HG03442 (cell line): ENCODE data around the gene PCDH10.

ENCODE experiments used
- ATAC-seq: cut with Tn5 transposase; IDR thresholded peaks from one replicate; pipeline ENCODE4 v1.9.1; 2021; ENCODE audit warnings: mild to moderate bottlenecking, moderate library complexity; ENCODE audit not compliant: unreplicated experiment

PCDH10 gene

DNA sequence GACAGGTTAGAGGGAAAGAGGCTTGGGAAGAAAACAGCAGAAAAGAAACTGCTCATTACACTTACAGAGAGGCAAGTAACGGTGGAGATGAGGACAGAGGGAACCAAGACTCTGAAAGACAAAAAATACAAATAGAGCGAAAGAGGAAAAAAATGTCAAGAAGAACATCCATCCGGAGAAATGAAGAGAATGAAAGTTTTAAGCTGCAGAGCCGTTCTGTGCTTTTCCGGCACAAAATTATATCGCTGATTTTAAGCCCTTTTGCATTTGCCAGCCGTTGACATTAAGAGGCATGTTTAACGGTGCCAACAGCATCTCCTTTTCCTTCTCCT, 236 bp downstream of the PCDH10 start:
- ATAC-seq = no peak

DNA sequence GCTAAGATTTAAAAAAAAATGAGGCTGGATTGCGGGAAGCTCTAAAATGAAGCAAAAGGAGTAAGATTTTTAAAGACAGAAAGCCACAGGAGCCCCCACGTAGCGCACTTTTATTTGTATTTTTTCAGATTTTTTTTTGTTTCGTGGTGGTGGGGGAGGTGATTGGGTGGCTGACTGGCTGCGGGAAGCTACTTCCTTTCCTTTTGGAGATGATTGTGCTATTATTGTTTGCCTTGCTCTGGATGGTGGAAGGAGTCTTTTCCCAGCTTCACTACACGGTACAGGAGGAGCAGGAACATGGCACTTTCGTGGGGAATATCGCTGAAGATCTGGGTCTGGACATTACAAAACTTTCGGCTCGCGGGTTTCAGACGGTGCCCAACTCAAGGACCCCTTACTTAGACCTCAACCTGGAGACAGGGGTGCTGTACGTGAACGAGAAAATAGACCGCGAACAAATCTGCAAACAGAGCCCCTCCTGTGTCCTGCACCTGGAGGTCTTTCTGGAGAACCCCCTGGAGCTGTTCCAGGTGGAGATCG, 908 bp downstream of the PCDH10 start:
- no peak for ATAC-seq

DNA sequence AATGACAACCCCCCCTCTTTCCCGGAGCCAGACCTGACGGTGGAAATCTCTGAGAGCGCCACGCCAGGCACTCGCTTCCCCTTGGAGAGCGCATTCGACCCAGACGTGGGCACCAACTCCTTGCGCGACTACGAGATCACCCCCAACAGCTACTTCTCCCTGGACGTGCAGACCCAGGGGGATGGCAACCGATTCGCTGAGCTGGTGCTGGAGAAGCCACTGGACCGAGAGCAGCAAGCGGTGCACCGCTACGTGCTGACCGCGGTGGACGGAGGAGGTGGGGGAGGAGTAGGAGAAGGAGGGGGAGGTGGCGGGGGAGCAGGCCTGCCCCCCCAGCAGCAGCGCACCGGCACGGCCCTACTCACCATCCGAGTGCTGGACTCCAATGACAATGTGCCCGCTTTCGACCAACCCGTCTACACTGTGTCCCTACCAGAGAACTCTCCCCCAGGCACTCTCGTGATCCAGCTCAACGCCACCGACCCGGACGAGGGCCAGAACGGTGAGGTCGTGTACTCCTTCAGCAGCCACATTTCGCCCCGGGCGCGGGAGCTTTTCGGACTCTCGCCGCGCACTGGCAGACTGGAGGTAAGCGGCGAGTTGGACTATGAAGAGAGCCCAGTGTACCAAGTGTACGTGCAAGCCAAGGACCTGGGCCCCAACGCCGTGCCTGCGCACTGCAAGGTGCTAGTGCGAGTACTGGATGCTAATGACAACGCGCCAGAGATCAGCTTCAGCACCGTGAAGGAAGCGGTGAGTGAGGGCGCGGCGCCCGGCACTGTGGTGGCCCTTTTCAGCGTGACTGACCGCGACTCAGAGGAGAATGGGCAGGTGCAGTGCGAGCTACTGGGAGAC, 1.6 kb downstream of the PCDH10 start:
- ATAC-seq = no peak

DNA sequence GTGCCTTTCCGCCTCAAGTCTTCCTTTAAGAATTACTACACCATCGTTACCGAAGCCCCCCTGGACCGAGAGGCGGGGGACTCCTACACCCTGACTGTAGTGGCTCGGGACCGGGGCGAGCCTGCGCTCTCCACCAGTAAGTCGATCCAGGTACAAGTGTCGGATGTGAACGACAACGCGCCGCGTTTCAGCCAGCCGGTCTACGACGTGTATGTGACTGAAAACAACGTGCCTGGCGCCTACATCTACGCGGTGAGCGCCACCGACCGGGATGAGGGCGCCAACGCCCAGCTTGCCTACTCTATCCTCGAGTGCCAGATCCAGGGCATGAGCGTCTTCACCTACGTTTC, 2.2 kb downstream of the PCDH10 start:
- ATAC-seq = no peak

DNA sequence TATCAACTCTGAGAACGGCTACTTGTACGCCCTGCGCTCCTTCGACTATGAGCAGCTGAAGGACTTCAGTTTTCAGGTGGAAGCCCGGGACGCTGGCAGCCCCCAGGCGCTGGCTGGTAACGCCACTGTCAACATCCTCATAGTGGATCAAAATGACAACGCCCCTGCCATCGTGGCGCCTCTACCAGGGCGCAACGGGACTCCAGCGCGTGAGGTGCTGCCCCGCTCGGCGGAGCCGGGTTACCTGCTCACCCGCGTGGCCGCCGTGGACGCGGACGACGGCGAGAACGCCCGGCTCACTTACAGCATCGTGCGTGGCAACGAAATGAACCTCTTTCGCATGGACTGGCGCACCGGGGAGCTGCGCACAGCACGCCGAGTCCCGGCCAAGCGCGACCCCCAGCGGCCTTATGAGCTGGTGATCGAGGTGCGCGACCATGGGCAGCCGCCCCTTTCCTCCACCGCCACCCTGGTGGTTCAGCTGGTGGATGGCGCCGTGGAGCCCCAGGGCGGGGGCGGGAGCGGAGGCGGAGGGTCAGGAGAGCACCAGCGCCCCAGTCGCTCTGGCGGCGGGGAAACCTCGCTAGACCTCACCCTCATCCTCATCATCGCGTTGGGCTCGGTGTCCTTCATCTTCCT, 2.7 kb downstream of the PCDH10 start:
- no peak for ATAC-seq

DNA sequence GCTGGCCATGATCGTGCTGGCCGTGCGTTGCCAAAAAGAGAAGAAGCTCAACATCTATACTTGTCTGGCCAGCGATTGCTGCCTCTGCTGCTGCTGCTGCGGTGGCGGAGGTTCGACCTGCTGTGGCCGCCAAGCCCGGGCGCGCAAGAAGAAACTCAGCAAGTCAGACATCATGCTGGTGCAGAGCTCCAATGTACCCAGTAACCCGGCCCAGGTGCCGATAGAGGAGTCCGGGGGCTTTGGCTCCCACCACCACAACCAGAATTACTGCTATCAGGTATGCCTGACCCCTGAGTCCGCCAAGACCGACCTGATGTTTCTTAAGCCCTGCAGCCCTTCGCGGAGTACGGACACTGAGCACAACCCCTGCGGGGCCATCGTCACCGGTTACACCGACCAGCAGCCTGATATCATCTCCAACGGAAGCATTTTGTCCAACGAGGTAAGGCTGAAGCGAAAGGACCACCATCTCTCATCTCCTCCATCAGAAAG, 3.3 kb downstream of the PCDH10 start:
- ATAC-seq = no peak

DNA sequence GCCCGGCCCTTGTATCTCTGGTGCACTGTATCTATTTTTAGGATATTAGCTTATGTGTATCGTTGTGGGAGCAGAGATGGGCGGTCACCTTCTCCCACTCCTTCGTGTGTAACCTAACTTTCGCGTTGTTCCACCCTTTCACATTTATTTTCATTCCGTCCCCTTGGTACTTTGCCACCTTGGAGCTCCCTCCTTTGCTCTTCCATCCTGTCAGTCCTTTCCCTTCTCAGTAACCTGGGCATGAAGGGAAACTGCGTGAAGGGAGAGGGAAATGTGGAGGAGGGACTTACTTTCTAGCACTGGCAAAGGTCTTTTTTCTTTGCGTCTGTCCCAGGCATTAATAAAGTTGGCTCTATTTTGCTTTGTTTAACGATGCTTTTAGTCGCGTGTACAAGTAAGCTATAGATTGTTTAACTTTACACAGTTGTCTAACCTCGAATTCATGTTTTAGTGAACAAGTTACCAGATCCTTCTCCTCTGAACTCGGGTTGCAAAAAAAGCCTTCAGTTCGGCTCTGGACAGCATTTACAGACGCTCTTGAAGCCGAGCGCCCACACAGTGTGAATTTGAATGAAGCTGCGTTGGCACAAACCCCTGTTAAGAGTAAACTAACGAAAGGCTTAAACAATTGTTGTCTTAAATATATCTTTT, 3.9 kb downstream of the PCDH10 start:
- no peak for ATAC-seq

DNA sequence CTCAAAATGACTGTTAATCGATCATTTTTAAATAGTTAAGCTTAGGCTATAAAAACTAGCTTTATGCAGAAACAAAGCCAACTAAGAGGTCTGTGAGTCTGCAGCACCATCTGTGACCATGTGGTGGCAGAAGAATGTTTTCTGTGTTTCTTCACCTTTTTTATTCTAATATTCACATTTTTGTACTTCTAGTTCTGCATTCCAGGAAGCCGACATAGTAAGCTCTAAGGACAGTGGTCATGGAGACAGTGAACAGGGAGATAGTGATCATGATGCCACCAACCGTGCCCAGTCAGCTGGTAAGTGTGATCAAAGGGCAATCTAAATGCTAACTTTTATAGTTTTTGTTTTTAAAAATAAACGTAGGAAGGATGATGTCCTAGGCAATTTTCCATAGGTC, 5.6 kb downstream of the PCDH10 start:
- ATAC-seq = no peak

DNA sequence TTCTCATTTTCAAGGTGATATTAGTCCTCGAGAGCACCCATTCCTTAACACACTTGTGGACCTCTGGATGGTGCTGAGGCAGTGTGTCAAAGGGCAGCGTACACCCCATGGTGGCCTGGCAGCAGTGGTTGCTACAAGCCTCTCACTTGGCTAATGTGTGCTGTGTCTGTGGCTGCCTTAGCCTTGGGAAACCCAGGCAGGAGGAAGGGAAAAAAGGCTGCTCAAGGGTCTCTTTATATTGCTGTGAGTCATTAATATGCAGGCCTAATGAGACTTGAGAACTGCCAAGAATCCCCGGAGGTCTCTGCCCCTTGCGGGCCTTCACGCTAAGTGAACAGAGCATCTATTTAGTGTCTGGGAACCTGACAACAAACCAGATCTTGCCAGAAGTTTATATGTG, 7.0 kb downstream of the PCDH10 start:
- ATAC-seq = no peak

DNA sequence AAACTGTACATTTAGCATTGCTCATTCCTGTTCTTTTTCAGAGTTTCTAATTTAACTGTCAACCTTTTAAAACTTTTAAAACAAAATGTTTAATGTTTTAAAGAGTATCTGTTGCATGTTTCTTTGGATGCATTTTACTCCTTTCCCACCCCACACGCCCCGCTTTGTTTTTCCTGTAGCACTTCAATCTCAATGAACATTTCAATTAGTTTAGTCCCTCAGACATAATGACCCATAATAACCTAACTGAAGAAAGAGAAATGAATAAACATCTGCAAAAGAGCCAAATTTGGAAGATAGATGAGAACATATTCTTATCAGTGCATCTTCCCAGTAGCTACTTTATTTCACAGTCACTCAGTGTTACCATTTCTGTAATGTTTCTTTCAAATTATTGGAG, 7.5 kb downstream of the PCDH10 start:
- no peak for ATAC-seq

DNA sequence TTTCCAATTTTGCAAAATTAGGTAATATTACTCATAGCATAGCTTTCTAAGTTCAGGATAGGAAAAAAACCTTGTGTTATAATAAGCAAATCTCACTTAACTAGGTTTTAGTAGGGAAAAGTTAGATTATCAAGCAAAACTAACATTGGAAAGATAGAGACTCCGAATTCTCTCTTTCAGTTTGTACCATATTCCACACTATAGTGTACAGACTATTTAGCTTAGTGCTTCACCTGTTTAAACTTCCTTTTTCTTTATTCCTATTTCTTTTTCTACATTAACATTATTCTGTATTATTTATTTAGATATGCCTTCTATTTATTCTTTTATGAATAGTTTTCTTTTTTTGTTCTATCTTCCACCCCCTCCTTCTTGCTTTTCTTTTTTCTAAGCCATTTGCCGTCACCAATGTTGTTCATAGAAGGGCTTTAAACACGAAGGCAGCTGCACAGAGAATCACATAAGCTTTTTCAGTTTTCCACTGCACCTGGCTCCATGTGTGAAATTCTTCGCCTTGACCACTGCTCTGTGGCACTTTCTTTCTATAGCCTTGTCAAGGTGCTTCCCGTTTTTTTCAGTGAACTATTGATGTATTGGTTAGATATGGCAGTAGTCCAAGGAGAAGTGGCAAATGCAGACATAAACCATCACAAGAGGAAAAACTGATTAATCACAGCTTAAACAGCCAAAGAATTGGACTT, 8.5 kb downstream of the PCDH10 start:
- no peak for ATAC-seq

DNA sequence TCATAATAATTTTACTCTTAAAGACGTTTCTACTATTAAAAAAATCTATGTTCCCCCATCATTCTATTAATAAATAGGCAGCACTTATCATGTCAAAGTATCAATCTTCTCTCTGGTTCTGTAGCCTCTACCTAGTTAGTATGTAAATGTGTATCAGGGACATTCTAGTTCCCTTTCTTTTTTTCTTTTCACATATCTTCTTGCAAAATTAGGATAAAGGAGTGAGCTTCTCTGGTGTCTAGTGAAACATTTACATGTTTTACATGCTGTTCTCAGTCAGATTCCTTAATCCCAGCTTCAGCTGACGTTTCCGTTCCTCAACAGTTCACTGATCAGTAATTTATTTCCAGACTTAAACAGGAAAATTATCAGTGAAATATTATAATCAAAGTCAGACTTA, 11.8 kb downstream of the PCDH10 start:
- ATAC-seq = no peak

DNA sequence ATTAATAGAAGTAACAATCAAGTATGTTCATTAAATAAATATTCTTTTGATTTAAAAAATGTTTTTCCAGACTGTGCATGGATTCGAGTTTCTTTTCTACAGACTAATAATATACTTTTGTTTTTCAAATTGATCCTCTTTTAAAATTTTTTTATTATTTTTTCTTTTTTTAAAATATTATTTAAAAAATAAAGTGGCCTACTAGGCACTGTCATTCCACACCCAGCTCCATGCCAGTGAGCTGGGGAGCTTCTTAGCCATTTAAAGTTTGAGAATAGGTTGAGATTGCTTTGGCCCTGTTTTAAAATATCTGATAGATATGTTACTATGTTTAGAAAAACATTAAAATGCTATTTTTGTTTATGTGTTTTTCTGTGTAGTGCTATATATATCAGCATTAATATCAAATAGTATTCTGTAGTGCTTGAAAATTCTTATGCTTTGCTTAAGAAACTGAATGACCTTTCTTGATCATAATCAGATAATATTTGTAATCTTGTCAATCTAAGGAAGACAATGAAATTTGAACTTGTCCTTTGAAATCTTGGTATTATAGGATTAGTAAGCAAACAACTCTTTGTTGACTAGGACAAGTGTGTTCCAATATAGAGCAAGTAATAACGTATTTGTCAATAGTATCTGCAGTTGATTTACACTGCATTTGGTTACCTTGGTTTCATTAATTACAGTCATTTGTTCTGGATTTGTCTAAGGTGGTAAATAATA, 12.6 kb downstream of the PCDH10 start:
- ATAC-seq = no peak

DNA sequence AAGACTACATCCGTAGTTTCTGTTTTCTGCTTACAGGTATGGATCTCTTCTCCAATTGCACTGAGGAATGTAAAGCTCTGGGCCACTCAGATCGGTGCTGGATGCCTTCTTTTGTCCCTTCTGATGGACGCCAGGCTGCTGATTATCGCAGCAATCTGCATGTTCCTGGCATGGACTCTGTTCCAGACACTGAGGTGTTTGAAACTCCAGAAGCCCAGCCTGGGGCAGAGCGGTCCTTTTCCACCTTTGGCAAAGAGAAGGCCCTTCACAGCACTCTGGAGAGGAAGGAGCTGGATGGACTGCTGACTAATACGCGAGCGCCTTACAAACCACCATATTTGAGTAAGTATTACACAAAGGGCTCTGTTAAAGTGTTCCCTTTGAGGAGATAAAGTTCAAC, 13.8 kb downstream of the PCDH10 start:
- ATAC-seq = no peak

DNA sequence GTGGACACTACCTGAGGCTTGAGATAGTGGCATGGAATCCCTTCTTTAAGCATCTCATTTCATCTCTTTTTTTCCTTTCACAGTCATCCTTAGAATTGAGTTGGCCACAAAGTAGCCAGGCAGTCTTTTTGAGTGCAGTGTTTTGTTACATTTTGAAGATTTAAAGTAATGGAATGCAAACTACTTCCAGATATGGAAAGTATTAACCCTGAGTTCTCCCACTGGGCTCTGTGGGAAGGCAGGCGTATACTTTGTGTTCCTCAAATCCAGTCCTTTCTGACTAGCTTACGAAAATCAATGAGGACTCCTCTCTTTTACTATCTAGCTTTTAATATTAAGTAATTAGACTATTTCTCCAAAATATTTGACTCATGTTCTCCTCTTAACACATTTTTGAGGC, 29.9 kb downstream of the PCDH10 start:
- ATAC-seq = no peak

DNA sequence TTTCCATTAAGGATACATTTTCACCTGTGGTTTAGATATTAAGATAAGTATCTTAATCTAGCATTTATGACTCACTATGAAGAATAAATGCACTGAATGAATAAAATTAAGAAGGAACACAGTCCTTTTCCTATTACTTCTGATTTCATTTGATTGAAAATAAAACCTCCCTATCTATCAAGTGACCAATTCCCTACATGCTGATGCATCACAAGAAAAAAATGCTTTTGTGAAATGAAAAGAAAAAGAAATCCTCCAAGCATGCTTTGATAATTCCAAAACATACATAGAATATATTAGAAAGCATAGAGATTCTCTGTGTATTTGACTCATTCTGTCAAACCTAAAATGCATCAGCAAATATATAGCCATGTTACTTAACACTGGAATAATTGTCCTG, 37.1 kb downstream of the PCDH10 start:
- no peak for ATAC-seq

DNA sequence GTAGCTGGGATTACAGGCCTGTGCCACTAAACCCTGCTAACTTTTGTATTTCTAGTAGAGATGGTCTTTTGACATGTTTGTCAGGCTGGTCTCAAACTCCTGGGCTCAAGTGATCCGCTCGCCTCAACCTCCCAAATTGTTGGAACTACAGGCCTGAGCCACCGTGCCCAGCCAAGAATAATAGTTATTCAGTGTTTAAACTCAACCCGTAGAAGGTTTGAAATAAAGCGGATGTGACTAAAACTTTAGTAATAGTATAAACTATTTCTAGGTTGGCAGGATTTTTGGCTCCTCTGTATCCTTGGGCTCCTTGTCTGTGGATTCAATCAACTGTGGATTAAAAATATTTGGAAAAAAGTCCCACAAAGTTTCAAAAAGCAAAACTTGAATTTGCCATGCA, 37.8 kb downstream of the PCDH10 start:
- no peak for ATAC-seq

DNA sequence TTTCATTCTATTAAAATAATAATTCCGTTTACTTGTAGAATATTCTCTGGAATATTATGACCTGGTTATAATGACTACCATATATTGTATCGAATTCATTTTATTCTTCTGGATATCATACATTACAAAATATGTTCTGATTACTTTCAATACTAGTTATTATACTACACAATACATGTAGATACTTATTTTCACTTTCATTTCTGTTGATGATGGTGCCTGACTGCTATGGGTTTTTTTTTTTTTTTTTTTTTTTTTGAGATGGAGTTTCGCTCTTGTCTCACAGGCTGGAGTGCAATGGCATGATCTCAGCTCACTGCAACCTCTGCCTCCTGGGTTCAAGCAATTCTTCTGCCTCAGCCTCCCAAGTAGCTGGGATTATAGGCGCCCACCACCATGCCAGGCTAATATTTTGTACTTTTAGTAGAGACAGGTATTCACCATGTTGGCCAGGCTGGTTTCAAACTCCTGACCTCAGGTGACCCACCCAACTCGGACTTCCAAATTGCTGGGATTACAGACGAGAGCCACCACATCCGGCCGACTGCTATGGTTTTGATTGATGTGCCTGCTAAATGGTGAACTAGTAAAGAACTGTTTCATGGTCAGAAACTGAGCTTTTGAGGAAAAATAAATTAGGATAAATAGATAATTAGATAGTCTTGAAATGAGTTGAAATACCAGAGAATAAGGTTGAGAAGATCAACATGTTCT, 39.5 kb downstream of the PCDH10 start:
- no peak for ATAC-seq

DNA sequence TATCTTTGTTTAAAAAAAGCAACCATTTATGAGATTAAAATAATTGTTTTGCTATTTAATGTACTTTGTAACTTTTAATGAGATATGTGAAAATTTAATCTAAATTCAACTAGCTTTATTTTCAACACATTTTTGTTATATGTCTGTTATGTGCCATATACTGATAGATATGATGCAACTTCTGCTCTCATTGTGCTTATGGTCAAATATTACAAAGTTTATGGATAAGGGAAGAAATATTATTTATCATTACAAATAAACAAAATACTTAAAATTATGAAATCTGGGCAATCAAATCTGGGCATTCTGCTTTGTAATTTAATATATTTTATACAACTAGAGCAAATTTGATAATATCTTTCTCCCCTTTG, 40.0 kb downstream of the PCDH10 start:
- ATAC-seq = no peak

DNA sequence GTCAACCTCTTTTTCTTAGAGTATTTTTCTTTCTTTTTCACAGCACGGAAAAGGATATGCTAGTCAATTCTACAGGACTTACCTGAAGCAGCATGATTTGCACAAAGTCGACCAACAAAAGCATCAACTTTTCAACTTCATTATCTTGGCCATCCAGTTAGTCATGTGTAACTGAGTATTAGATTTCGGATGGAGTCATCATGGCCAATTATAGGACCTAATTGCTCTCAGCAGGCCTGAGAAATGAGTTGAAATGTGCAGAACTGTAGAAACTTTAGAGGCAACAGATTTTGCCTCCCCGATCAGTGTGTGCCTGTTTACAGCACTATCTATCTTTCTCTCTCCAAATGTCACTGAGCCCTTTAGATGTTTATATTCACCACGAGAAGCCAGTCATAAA, 41.0 kb downstream of the PCDH10 start:
- no peak for ATAC-seq
